ENCODE measurements around the gene ELAPOR1. TPM values are rescaled to one million over a fixed set of nuclear protein-coding genes. Genes with fewer than 3 reads are reported as not detected.

Gene ELAPOR1
- total and polyA plus RNA-seq, 2 donors (not counting 1 experiment from before 2014, with no cell fraction given): 0.17 to 0.76 TPM

DNA sequence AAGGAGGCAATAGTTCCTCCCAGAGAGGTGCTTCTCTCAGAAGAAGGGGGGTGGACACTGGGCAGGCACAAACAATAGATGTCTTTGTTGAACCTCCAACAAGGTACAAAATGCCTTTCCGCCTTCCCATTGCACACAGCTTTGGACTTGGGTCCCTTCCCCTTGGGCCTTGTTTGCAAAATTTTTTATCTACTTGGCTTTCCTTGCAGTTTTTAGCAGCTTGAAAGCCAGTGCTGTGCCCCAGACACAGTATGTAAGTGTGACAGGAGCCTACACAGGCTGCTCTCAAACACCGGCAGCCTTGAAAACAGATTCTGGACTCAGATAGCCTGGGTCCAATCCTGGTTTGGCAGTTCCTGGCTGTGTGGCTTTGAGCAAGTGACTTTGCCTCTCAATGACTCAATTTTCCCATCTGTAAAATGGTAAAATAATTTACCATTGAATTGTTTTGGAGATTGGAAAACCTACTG is 43.0 kb downstream of the ELAPOR1 start:
- Histone ChIP-seq H3K9me3 (ENCODE audit: control insufficient read depth, insufficient read depth, low read depth, low read length) (no peaks in the 10 kb centered on the region), H3K36me3 (ENCODE audit: control insufficient read depth, insufficient read depth, low read length) (no peaks in the 10 kb centered on the region), H4K20me1 (ENCODE audit: control insufficient read depth, extremely low read depth, insufficient read depth, low read length) (no peaks in the 10 kb centered on the region), H3K79me2 (ENCODE audit: control insufficient read depth, insufficient read depth, low read length) (no peaks in the 10 kb centered on the region), H3K4me1 (ENCODE audit: control insufficient read depth, extremely low read depth, insufficient read depth, low read length) (peaks cover 6% of the 10 kb centered on the region), H3K9ac (ENCODE audit: insufficient read depth, low read length) (no peak overlapping the region), H3K4me3 (replicated peaks in 1 of 4; ENCODE audit: control extremely low read depth in 1 of 4, insufficient read depth in 1 of 4, low read depth in 3 of 4, low read length in 4 of 4) (no peak overlapping the region), H3K4me2 (ENCODE audit: extremely low read depth, insufficient read depth, low read length) (no peak overlapping the region), H3K27me3 (ENCODE audit: control insufficient read depth, insufficient read depth, low read length) (no peaks in the 10 kb centered on the region), H3K27ac (ENCODE audit: insufficient read depth, low read length) (no peak overlapping the region), H2AFZ (ENCODE audit: low read length) (no peak overlapping the region)
- DNase-seq (ENCODE audit: low read depth in 2 of 2): no peak
- TF ChIP-seq, protein P1, sequence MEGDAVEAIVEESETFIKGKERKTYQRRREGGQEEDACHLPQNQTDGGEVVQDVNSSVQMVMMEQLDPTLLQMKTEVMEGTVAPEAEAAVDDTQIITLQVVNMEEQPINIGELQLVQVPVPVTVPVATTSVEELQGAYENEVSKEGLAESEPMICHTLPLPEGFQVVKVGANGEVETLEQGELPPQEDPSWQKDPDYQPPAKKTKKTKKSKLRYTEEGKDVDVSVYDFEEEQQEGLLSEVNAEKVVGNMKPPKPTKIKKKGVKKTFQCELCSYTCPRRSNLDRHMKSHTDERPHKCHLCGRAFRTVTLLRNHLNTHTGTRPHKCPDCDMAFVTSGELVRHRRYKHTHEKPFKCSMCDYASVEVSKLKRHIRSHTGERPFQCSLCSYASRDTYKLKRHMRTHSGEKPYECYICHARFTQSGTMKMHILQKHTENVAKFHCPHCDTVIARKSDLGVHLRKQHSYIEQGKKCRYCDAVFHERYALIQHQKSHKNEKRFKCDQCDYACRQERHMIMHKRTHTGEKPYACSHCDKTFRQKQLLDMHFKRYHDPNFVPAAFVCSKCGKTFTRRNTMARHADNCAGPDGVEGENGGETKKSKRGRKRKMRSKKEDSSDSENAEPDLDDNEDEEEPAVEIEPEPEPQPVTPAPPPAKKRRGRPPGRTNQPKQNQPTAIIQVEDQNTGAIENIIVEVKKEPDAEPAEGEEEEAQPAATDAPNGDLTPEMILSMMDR (conservative IDR thresholded peaks at IDR 0.05 in 1 of 2, IDR thresholded peaks at IDR 0.05 in 1 of 2; ENCODE audit: low read depth in 1 of 2, low read length in 2 of 2): no peak
- TF ChIP-seq EZH2 (IDR thresholded peaks at IDR 0.05; ENCODE audit: low read length, missing control alignments): no peak

DNA sequence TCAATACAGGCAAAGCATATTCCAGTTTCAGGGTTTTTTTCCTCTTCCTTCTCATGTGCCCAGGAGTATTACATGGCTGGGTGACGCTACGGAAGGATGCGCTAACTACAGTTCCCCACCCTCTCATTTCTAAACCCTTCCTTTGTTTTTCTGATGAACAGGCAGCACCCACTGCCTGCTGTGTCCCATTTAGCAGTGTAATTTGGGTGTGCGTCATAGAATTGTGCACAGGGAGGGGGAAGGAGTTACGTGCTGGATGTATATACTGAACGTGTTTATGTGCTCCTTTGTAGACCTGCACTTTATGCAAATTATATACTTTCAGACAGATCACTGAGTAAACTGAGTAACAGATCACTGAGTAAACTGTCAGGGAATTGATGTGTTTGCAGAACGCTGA is 44.5 kb downstream of the ELAPOR1 start:
- Histone ChIP-seq H3K27ac (ENCODE audit: insufficient read depth, low read length) (no peak overlapping the region), H3K79me2 (ENCODE audit: control insufficient read depth, insufficient read depth, low read length) (no peaks in the 10 kb centered on the region), H3K27me3 (ENCODE audit: control insufficient read depth, insufficient read depth, low read length) (no peaks in the 10 kb centered on the region), H2AFZ (ENCODE audit: low read length) (no peak overlapping the region), H3K4me3 (replicated peaks in 1 of 4; ENCODE audit: control extremely low read depth in 1 of 4, insufficient read depth in 1 of 4, low read depth in 3 of 4, low read length in 4 of 4) (no peak overlapping the region), H4K20me1 (ENCODE audit: control insufficient read depth, extremely low read depth, insufficient read depth, low read length) (no peaks in the 10 kb centered on the region), H3K9me3 (ENCODE audit: control insufficient read depth, insufficient read depth, low read depth, low read length) (no peaks in the 10 kb centered on the region), H3K4me2 (ENCODE audit: extremely low read depth, insufficient read depth, low read length) (no peak overlapping the region), H3K36me3 (ENCODE audit: control insufficient read depth, insufficient read depth, low read length) (no peaks in the 10 kb centered on the region), H3K9ac (ENCODE audit: insufficient read depth, low read length) (no peak overlapping the region), H3K4me1 (ENCODE audit: control insufficient read depth, extremely low read depth, insufficient read depth, low read length) (peaks cover 14% of the 10 kb centered on the region)
- TF ChIP-seq, protein P1 (conservative IDR thresholded peaks at IDR 0.05 in 1 of 2, IDR thresholded peaks at IDR 0.05 in 1 of 2; ENCODE audit: low read depth in 1 of 2, low read length in 2 of 2): no peak
- no peak for TF ChIP-seq EZH2 (IDR thresholded peaks at IDR 0.05; ENCODE audit: low read length, missing control alignments)
- no peak for DNase-seq (ENCODE audit: low read depth in 2 of 2)

DNA sequence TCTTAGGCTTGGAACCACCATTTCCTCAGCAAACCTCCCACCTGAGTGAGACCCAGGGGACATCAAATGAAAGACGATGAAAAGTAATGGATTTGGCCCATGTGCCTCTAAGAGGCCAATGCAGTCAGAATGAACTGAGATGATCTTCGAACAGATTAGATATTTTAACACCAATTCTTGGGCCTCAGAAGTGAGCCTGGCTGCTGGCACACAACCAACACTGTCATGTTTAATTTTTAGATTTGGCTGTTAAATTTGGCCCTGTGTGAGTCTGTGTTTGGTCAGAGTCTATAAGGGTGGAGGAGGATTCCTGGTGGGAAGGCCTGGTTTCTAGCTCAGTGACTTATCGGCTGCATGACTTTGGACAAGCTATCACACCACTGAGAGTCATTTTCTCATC is 45.4 kb downstream of the ELAPOR1 start:
- Histone ChIP-seq H3K9me3 (ENCODE audit: control insufficient read depth, insufficient read depth, low read depth, low read length) (no peaks in the 10 kb centered on the region), H2AFZ (ENCODE audit: low read length) (no peak overlapping the region), H3K4me1 (ENCODE audit: control insufficient read depth, extremely low read depth, insufficient read depth, low read length) (peaks cover 16% of the 10 kb centered on the region), H3K27ac (ENCODE audit: insufficient read depth, low read length) (no peak overlapping the region), H3K36me3 (ENCODE audit: control insufficient read depth, insufficient read depth, low read length) (no peaks in the 10 kb centered on the region), H3K4me2 (ENCODE audit: extremely low read depth, insufficient read depth, low read length) (no peak overlapping the region), H3K79me2 (ENCODE audit: control insufficient read depth, insufficient read depth, low read length) (no peaks in the 10 kb centered on the region), H3K9ac (ENCODE audit: insufficient read depth, low read length) (no peak overlapping the region), H4K20me1 (ENCODE audit: control insufficient read depth, extremely low read depth, insufficient read depth, low read length) (no peaks in the 10 kb centered on the region), H3K4me3 (replicated peaks in 1 of 4; ENCODE audit: control extremely low read depth in 1 of 4, insufficient read depth in 1 of 4, low read depth in 3 of 4, low read length in 4 of 4) (no peak overlapping the region), H3K27me3 (ENCODE audit: control insufficient read depth, insufficient read depth, low read length) (no peaks in the 10 kb centered on the region)
- no peak for TF ChIP-seq EZH2 (IDR thresholded peaks at IDR 0.05; ENCODE audit: low read length, missing control alignments)
- TF ChIP-seq, protein P1 (conservative IDR thresholded peaks at IDR 0.05 in 1 of 2, IDR thresholded peaks at IDR 0.05 in 1 of 2; ENCODE audit: low read depth in 1 of 2, low read length in 2 of 2): no peak
- DNase-seq (ENCODE audit: low read depth in 2 of 2): no peak
